DMS 273 (cell line): ENCODE data around the gene BMP6.

Experiments
- DNase-seq: peaks from one replicate; lab custom pipeline; 2025; ENCODE audit not compliant: unreplicated experiment; lab: John Stamatoyannopoulos, UW

BMP6 gene

GRCh38 chr6:7719364-7719850 is 6.5 kb upstream of the BMP6 start:
- DNase-seq: no peak

GRCh38 chr6:7720346-7720745 is 5.6 kb upstream of the BMP6 start:
- DNase-seq: no peak

DNA sequence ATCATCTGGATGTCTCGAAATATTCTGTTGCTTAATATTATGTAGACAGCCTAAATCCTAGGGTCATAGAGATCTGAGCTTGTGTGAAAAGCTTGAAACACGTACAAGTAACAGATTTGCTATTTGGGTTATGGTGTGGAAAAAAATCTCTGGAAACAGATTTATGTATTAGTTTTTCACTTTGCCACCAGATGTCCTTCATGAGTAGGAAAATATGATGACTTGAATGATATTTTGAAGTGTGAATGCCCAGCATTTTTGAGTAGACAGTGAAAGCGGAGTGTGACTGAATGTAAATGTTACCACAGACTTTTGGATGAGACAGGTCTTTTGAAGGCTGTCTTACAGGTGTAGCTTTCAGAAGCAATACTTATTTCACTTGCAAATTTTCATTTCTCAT is 4.2 kb upstream of the BMP6 start:
- peak; percentile 48 for DNase-seq

DNA sequence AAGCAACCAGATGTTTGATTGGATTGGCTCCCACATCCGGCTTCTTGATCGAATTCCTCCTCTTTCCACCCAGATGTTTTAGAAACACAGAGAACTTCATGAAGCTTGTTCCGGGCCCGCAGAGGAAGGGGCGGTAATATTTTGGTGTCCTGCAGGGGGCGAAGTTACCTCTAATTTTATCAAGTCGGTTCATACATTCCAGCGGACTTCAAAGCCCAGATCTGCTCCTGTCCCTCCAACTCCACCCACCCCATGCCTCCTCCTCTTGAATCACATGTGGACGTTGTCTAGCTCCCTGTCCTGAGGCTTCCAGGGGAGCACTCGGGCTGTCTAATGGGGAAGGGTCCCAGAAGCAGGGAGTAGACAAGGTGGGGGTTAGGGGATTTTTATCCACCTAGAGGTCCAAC is 2.9 kb upstream of the BMP6 start:
- peak; percentile 91 for DNase-seq

DNA sequence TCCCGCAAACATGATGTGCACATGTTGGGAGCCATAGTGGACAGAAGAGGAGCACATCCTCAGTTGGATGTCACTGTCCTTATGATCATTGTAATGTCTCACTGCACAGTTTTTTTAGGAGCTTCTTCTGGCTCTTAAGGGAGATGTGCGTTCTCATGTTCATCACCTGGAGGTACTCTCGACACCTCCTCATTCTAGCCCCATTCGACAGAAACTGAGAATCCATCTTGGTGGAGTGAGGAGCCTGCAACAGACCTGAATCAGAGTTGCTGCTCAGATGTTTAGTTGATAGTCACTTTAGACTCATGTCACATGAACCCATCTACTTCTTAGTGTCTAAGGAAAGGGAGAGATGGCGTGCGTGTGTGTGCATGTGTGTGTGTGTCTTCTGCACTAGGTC is 2.3 kb upstream of the BMP6 start:
- DNase-seq: peak; percentile 15

DNA sequence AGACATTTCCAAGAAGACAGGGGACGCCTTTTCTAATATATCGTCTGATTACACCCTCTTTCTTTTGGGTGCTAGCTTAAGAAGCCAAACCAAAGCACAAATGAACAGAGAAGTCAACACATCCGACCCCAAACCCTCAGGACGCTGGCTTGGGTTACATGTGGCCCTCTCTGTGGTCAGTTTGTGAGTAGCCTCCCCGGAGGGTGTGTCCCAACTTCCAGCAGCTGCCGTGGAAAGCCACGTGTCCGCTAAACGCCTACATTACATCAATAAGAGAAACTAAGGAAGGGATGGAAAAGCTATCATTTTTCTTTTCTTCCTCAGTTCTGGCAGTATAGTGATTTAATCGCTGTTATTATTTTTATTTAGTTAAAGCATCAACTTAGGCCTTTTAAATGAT is 487 bp upstream of the BMP6 start:
- DNase-seq: no peak

DNA sequence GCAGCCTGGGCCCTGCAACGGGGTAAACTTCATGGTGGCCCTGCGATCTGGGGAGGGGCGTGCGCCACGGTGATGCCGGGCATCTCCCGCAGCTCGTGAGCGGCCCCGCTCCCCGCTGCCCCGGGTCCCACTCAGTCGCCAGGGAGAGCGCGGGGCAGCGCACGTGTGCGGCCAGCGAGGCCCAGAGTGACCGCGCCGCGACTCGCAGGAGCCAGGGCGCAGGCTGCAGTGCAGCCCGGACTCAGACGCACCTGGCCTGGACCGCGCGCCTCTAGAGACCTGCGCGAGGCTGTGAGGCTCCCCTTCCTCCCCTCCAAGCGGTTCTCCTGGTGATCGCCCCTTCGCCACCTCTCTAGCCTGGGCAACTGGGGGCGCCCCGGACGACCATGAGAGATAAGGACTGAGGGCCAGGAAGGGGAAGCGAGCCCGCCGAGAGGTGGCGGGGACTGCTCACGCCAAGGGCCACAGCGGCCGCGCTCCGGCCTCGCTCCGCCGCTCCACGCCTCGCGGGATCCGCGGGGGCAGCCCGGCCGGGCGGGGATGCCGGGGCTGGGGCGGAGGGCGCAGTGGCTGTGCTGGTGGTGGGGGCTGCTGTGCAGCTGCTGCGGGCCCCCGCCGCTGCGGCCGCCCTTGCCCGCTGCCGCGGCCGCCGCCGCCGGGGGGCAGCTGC is 652 bp downstream of the BMP6 start:
- peak; percentile 62 for DNase-seq

- DNase-seq: peak; percentile 67
Observed at GRCh38 chr6:7727086-7727945, 1.4 kb downstream of the BMP6 start.

DNA sequence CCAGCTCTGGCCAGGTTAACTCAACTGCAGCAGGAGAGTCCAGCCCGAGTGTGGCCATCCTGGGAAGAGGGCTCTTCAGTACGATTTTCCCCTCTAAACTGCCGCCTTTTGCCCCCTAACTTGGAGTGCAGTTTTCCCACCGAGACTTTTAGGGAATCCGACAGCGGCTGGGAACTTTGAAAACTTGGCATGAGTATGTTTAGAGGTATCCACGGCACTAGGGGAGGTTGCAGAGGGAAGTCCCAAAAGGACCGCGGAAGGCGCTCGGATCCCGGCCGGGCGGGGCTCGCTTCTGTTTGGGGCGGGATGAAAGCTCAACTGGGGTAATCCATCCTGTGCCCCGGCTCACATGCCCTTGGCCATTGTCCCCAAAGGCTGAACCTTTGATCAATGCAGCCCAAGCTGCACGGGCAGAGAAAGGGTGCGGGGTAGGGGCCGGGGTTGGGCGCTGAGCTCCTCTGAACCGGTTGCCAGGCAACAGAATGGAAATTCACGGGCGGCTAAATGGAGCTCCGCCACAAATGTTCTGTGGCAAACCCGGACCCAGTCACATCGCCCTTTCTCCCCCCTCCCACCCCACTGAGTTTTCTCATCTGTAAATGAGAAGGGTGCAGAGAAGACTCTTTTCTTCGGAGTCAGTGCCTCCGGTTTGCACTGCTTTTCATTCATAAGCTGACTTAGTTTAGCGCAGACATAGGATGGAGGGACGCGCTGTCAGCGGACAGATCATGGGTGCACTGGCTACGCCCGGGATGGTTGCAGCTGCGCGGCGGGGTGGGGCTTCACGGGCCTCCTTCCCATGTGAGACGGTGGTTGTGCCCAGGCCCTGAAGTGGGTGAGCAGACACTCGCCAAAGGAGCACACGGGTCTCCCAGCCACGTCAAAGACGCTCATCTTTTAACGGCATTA is 2.3 kb downstream of the BMP6 start:
- DNase-seq: peak; percentile 87

DNA sequence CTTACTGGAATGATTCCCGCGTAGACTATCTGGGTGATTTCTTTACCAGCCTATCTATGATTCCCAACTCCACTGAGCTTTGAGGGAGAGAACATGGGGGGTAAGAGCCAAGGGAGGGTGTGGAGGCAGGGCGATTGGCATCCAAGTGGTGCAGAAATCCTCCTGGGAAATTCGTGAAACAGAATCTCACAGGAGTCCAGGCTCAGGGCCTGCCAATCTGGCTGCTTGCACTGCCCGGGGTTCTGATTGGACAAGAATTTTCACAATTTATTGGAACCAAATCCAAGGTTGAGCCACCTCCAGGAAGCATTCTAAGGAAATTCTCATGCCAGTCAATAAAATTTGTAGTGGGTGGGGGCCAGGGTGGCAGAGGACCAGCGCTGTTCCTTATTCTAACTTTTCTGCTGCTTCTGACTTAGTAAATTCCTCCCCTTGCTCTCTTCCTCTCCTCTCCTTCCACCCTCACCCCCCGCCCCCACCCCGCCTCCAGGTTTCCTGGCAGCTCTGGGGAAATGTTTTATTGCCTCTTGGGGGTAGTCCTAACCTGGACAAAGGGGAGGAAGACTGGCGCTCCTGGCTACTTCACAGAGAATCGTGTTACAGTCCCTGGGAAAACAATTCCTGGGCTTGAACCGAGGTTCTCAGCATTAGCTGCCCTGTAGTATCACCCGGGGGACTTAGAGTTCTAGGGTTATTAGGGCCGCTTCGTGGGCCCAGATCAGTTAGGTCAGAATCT is 3.1 kb downstream of the BMP6 start:
- peak; percentile 61 for DNase-seq

- no peak for DNase-seq
Observed at GRCh38 chr6:7730001-7730783, 4.3 kb downstream of the BMP6 start.

GRCh38 chr6:7730784-7731227 is 4.9 kb downstream of the BMP6 start:
- DNase-seq: no peak

GRCh38 chr6:7731294-7731693 is 5.4 kb downstream of the BMP6 start:
- DNase-seq: no peak

GRCh38 chr6:7732228-7732627 is 6.3 kb downstream of the BMP6 start:
- DNase-seq: no peak

- DNase-seq: no peak
Observed at GRCh38 chr6:7734707-7735383, 8.9 kb downstream of the BMP6 start.

GRCh38 chr6:7737106-7737505 is 11.2 kb downstream of the BMP6 start:
- no peak for DNase-seq

DNA sequence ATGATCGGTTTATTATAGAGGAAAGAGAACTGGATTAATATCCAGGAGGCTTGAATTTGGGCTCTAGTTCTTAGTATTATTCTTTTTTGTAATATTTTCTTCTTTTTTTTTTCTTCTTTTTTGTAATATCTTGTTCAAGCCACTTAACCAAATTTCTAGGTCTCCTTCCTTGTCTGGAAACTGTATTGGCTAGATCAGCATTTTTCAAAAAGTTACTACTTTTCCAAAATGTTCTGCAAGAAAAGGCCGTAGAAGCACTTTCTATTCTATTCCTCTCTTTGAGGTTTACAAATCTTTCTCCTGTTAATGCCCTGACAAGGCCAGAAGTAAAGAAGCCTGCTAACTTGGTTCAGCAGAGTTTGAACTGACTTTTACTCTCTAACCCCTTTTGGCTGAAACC is 12.0 kb downstream of the BMP6 start:
- DNase-seq: no peak

DNA sequence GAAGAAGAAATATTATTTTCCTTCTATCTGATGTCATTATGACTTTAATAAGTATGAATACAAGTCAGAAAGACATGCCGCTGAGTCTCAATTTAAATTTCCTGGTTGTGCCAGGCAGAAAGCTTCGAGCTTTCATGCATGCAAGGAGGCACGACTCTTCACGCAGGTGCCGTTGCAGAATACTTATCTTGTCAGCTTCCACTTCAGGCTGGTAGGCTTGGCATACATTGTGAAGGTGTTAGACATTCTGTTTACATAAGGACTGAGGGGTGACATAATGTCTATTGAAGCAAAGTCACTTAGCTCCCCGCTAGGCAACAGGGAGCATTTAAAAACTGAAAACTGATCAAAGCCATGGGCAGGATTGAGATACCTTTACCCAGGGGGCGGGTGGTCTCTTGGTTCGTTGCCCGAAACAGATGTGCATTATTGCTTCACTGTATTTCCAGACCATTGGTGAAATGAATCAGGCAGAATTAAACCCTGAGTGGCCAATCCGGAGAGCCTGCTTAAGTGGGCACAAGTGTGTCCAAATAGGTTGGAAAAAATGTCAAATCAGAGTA is 16.4 kb downstream of the BMP6 start:
- DNase-seq: no peak

DNA sequence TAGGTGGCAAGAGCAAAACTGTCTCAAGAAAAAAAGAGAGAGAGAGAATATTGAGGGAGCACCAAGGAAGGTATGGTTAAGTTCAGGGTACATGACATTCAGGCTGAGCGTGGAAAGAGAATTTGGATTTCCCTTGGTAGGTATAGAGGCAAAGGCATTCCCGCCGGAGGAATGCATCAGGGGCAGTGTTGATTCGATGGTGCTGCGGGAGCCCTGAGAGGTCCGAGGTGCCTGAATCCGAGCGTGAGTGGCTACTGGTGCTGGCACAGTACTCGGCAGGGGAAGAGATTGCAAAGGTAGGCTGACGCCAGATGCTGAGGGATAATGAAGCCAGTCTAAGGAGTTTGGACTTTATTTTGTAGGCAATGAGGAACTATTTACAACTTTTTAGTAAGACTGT is 20.0 kb downstream of the BMP6 start:
- no peak for DNase-seq
